ENCODE results near the gene SCEL.

Gene SCEL

DNA sequence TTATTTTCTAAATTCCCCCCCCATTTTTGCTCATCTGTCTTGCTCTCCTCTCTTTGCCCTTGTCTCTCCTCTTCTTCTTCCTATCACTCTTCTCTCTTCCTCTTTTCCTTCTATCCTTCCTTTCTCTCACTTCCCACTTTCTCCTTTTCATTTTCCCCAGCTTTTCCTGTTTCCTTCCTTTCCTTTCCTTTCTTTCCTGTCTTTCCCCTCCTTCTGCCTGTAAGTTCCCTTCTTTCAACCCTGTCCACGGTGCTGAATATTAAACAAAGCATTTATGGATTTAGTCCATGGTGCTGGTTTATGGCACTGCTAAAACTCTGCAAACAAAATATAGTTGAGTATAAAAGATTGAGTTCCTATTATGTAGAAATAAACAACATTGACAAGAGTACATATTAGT, 27.6 kb downstream of the SCEL start:
- Histone ChIP-seq H3K9me3 (ENCODE audit: control insufficient read depth, insufficient read depth, low read length) (no peaks in the 10 kb centered on the region), H3K36me3 (ENCODE audit: control insufficient read depth, insufficient read depth, low read length) (no peaks in the 10 kb centered on the region), H3K4me1 (ENCODE audit: control insufficient read depth, insufficient read depth, low read length) (no peaks in the 10 kb centered on the region), H3K27me3 (ENCODE audit: control insufficient read depth, insufficient read depth, low read length) (no peaks in the 10 kb centered on the region), H3K27ac (ENCODE audit: low read depth, low read length) (no peak overlapping the region), H3K4me3 (ENCODE audit: low read depth, low read length) (no peak overlapping the region), H3K9ac (ENCODE audit: low read depth, low read length) (no peak overlapping the region)

DNA sequence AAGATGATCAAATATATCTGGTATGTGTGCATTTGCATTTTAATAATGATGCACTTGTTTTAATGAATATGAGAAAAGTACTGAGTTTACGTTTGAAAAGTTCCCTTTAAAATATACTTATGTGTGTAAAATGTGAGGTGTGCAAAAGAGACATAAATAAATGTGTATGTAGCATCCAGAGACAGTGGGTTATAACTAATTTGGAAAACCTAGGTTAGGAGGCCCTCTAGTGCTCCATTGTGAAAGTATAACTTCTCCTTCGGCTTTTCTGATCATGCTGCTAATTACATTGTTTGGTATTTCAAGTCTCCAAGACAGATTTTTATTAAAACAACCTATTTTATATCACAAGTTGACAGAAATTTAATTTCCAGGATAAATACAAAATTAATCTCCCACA, 30.1 kb downstream of the SCEL start:
- H3K4me1 ChIP-seq (ENCODE audit: control insufficient read depth, insufficient read depth, low read length), result no peaks in the 10 kb centered on the region
- H3K27me3 ChIP-seq (ENCODE audit: control insufficient read depth, insufficient read depth, low read length), result no peaks in the 10 kb centered on the region
- H3K9me3 ChIP-seq (ENCODE audit: control insufficient read depth, insufficient read depth, low read length), result no peaks in the 10 kb centered on the region
- no peak overlapping the region for H3K9ac ChIP-seq (ENCODE audit: low read depth, low read length)
- no peak overlapping the region for H3K27ac ChIP-seq (ENCODE audit: low read depth, low read length)
- H3K36me3 ChIP-seq (ENCODE audit: control insufficient read depth, insufficient read depth, low read length), result no peaks in the 10 kb centered on the region
- H3K4me3 ChIP-seq (ENCODE audit: low read depth, low read length), result no peak overlapping the region

DNA sequence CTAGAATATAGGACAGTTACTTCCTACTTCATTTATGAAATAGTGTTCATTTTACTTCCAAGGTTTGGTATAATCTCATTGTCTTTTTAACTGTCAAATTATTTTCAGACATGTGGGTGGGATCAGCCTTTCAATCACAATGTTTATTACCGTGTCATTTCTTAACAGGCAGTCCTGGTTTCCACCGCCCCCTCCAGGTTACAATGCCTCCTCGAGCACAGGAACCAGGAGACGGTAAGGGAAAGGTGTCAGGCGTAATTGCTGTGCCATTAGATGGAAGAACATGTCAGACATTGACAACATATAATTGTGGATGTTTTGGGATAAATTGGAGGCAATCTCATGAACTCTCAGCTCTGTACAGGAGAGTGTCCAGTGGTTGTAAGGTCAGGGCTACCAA, 36.5 kb downstream of the SCEL start:
- Histone ChIP-seq H3K27me3 (ENCODE audit: control insufficient read depth, insufficient read depth, low read length) (no peaks in the 10 kb centered on the region), H3K4me3 (ENCODE audit: low read depth, low read length) (no peak overlapping the region), H3K4me1 (ENCODE audit: control insufficient read depth, insufficient read depth, low read length) (no peaks in the 10 kb centered on the region), H3K27ac (ENCODE audit: low read depth, low read length) (no peak overlapping the region), H3K9ac (ENCODE audit: low read depth, low read length) (no peak overlapping the region), H3K9me3 (ENCODE audit: control insufficient read depth, insufficient read depth, low read length) (no peaks in the 10 kb centered on the region), H3K36me3 (ENCODE audit: control insufficient read depth, insufficient read depth, low read length) (no peaks in the 10 kb centered on the region)

DNA sequence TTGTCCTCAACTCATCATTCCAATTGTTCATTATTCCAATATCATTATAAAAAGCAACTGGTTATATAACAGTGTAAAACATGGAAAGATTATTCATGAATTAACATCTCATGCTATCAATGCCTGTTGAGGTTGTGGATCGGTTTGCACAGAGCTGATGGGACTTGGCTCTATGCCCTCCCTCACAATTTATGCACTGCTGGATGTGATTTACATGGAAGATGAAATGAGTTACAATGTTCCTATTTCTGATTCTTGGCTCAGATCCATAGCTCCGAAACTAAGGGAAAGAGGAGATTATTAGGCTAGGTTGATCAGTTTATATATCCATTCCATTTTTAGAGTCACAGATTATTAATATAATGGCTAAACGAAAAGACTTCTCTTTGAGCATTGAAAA, 38.6 kb downstream of the SCEL start:
- Histone ChIP-seq H3K4me3 (ENCODE audit: low read depth, low read length) (no peak overlapping the region), H3K4me1 (ENCODE audit: control insufficient read depth, insufficient read depth, low read length) (no peaks in the 10 kb centered on the region), H3K9me3 (ENCODE audit: control insufficient read depth, insufficient read depth, low read length) (no peaks in the 10 kb centered on the region), H3K27me3 (ENCODE audit: control insufficient read depth, insufficient read depth, low read length) (no peaks in the 10 kb centered on the region), H3K27ac (ENCODE audit: low read depth, low read length) (no peak overlapping the region), H3K36me3 (ENCODE audit: control insufficient read depth, insufficient read depth, low read length) (no peaks in the 10 kb centered on the region), H3K9ac (ENCODE audit: low read depth, low read length) (no peak overlapping the region)

DNA sequence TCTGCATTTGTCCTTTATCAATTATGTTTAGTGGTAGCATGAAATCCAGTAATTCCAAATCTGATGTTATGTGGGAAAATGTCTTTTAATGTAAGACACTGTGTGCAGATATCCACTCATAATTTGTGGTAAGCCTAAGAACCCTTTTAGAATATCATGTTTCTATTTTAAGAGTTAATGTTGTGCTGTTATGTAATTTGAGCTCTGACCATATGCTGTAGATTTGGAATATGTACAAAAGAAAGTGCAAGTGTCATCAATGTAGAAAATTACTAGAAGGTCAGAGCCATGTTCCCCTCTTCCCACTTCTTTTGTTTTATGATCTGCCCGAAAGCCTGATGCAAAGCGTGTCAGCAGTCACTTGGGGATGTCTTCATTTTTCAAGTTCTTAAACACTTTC, 44.5 kb downstream of the SCEL start:
- H3K4me1 ChIP-seq (ENCODE audit: control insufficient read depth, insufficient read depth, low read length), result no peaks in the 10 kb centered on the region
- no peaks in the 10 kb centered on the region for H3K27me3 ChIP-seq (ENCODE audit: control insufficient read depth, insufficient read depth, low read length)

DNA sequence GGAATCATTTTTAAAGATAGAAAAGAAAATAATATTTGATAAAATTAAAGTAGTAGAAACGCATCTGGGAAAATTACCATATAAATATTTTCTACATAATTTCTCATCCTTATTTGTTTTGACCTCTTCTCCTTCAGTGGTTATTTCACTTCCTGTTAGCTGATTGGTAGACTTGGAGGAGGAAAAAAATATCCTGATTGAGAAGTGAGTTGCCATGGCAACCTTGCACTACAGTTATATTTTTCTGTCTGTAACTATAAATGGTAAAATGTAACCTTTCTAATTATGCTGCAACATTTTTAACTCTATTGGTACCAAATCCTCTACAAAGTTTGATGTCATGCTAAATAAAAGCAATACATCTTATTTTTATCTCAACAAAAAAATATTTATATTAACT, 45.2 kb downstream of the SCEL start:
- Histone ChIP-seq H3K36me3 (ENCODE audit: control insufficient read depth, insufficient read depth, low read length) (no peaks in the 10 kb centered on the region), H3K9me3 (ENCODE audit: control insufficient read depth, insufficient read depth, low read length) (no peaks in the 10 kb centered on the region), H3K4me1 (ENCODE audit: control insufficient read depth, insufficient read depth, low read length) (no peaks in the 10 kb centered on the region), H3K27me3 (ENCODE audit: control insufficient read depth, insufficient read depth, low read length) (no peaks in the 10 kb centered on the region), H3K27ac (ENCODE audit: low read depth, low read length) (no peak overlapping the region), H3K9ac (ENCODE audit: low read depth, low read length) (no peak overlapping the region), H3K4me3 (ENCODE audit: low read depth, low read length) (no peak overlapping the region)

More for the DNA sequence above, 44.5 kb downstream of the SCEL start:
- no peaks in the 10 kb centered on the region for H3K9me3 ChIP-seq (ENCODE audit: control insufficient read depth, insufficient read depth, low read length)
- no peak overlapping the region for H3K9ac ChIP-seq (ENCODE audit: low read depth, low read length)
- no peaks in the 10 kb centered on the region for H3K36me3 ChIP-seq (ENCODE audit: control insufficient read depth, insufficient read depth, low read length)
- H3K4me3 ChIP-seq (ENCODE audit: low read depth, low read length), result no peak overlapping the region
- H3K27ac ChIP-seq (ENCODE audit: low read depth, low read length), result no peak overlapping the region

DNA sequence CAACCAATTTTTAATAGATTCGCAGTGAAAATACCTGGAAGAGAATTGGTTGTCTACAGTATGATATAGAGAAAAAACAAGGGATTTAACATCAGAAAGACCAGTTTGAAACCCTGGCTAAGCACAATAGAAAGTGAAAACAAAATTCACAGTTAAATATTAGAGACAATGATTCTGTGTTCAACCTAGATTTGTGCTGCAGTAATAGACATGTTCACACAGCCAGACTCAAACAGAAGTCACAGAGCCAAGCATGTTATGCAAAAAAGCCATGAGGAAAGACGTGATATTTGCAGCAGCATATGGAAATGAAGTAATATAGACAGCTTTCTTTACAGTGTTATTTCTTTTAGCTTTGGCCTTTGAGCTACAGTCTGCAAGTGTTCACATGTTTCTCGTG, 48.1 kb downstream of the SCEL start:
- no peaks in the 10 kb centered on the region for H3K4me1 ChIP-seq (ENCODE audit: control insufficient read depth, insufficient read depth, low read length)
- no peak overlapping the region for H3K9ac ChIP-seq (ENCODE audit: low read depth, low read length)
- no peak overlapping the region for H3K27ac ChIP-seq (ENCODE audit: low read depth, low read length)
- H3K9me3 ChIP-seq (ENCODE audit: control insufficient read depth, insufficient read depth, low read length), result no peaks in the 10 kb centered on the region
- no peaks in the 10 kb centered on the region for H3K36me3 ChIP-seq (ENCODE audit: control insufficient read depth, insufficient read depth, low read length)
- no peaks in the 10 kb centered on the region for H3K27me3 ChIP-seq (ENCODE audit: control insufficient read depth, insufficient read depth, low read length)
- no peak overlapping the region for H3K4me3 ChIP-seq (ENCODE audit: low read depth, low read length)

DNA sequence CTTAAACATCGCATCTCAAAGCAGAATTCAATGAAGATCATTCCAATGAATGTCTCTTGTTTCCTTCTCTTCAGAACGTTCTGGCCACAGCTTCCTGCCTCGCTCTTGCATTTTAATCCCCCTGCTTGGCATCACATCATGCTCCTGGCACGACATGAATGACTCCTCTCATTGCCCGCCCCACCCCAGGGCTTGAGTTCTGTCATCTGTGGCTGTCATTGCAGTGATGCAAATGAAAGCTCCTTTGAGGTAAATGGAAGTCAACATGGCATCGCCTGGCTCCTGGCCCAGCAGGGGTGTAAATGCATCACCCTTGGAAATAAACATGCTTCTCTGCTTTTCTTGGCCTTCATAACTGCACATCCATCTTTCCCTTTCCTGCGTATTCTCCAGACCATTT, 48.6 kb downstream of the SCEL start:
- Histone ChIP-seq H3K9ac (ENCODE audit: low read depth, low read length) (no peak overlapping the region), H3K9me3 (ENCODE audit: control insufficient read depth, insufficient read depth, low read length) (no peaks in the 10 kb centered on the region), H3K4me3 (ENCODE audit: low read depth, low read length) (no peak overlapping the region), H3K27me3 (ENCODE audit: control insufficient read depth, insufficient read depth, low read length) (no peaks in the 10 kb centered on the region), H3K36me3 (ENCODE audit: control insufficient read depth, insufficient read depth, low read length) (no peaks in the 10 kb centered on the region), H3K4me1 (ENCODE audit: control insufficient read depth, insufficient read depth, low read length) (no peaks in the 10 kb centered on the region), H3K27ac (ENCODE audit: low read depth, low read length) (no peak overlapping the region)

DNA sequence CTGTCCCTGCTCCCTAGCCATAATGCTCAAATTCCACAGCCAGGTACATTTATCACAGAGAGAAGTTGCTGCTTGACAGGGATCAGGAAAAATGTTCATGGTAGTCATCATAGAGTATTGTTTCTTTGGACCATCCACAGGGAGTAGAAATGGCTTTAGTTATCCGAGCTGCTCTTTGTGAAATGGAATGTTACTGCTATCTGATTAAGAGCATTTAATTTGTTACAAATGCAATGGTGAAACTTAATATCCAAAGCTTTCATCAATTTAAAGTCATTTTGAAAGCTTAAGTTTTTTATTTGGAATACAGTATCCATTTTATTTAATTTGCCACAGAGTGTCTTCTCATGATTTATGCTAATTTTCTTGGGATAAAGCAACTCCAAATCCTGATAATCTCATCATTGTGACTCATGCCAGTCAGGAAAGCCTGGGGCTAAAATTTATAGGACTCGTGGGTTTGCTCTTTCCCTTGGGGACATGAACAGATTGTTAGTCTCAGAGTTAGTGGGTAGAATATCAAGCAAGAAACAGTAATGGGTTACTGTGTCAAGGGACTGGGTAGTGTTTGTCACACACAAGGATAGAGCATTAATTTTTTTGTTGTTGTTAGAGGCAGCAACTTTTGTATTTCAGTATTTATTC, 59.8 kb downstream of the SCEL start:
- no peaks in the 10 kb centered on the region for H3K27me3 ChIP-seq (ENCODE audit: control insufficient read depth, insufficient read depth, low read length)
- peaks cover 4% of the 10 kb centered on the region; the same call in 1 of the 2 replicates for H3K4me1 ChIP-seq (ENCODE audit: control insufficient read depth, insufficient read depth, low read length)
- H3K27ac ChIP-seq (ENCODE audit: low read depth, low read length), result no peak overlapping the region
- H3K36me3 ChIP-seq (ENCODE audit: control insufficient read depth, insufficient read depth, low read length), result no peaks in the 10 kb centered on the region
- no peak overlapping the region for H3K4me3 ChIP-seq (ENCODE audit: low read depth, low read length)
- no peaks in the 10 kb centered on the region for H3K9me3 ChIP-seq (ENCODE audit: control insufficient read depth, insufficient read depth, low read length)
- no peak overlapping the region for H3K9ac ChIP-seq (ENCODE audit: low read depth, low read length)

DNA sequence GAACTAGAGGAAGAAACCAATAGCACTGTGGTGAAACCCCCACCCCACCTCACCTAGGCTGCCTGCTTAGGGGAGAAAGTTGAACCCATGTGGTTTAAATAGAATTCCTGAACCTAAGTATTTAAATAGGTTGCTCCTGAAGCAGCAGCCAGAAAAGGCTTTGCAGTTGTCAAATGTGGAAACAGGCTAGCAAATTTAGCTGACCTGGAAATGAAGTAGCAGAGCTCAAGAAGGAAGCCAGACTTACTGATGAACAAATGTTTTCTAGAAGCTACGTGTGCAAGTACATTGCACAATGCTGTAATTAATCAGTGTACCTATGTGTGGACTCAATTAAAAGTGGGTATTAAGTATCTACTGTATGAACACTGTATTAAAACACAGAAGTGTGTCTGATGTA, 61.3 kb downstream of the SCEL start:
- no peaks in the 10 kb centered on the region for H3K36me3 ChIP-seq (ENCODE audit: control insufficient read depth, insufficient read depth, low read length)
- H3K4me1 ChIP-seq (ENCODE audit: control insufficient read depth, insufficient read depth, low read length), result peaks cover 4% of the 10 kb centered on the region; the same call in 1 of the 2 replicates
- no peak overlapping the region for H3K9ac ChIP-seq (ENCODE audit: low read depth, low read length)
- no peak overlapping the region for H3K27ac ChIP-seq (ENCODE audit: low read depth, low read length)
- H3K9me3 ChIP-seq (ENCODE audit: control insufficient read depth, insufficient read depth, low read length), result no peaks in the 10 kb centered on the region
- no peak overlapping the region for H3K4me3 ChIP-seq (ENCODE audit: low read depth, low read length)
- H3K27me3 ChIP-seq (ENCODE audit: control insufficient read depth, insufficient read depth, low read length), result no peaks in the 10 kb centered on the region

DNA sequence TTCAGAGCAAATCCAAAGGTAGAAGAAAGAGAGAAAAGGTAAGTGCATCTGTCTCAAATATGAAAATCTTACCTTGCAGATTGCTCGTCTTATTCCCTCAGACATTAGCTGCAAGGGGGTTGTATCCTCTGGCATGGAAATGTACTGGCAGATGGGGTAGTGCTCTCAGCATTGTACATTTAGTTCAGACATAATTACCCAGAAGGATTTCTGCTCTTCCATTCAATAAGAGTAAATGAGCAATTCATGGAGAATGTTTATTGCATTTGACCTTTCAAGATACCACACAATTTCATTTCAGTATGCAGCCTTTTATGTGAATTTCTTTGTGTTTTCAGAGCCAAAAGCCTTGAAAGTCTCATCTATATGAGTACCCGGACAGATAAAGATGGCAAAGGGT, 63.8 kb downstream of the SCEL start:
- Histone ChIP-seq H3K4me1 (ENCODE audit: control insufficient read depth, insufficient read depth, low read length) (peaks cover 4% of the 10 kb centered on the region; the same call in 1 of the 2 replicates), H3K9me3 (ENCODE audit: control insufficient read depth, insufficient read depth, low read length) (no peaks in the 10 kb centered on the region), H3K9ac (ENCODE audit: low read depth, low read length) (no peak overlapping the region), H3K36me3 (ENCODE audit: control insufficient read depth, insufficient read depth, low read length) (no peaks in the 10 kb centered on the region), H3K27me3 (ENCODE audit: control insufficient read depth, insufficient read depth, low read length) (no peaks in the 10 kb centered on the region), H3K27ac (ENCODE audit: low read depth, low read length) (no peak overlapping the region), H3K4me3 (ENCODE audit: low read depth, low read length) (no peak overlapping the region)

DNA sequence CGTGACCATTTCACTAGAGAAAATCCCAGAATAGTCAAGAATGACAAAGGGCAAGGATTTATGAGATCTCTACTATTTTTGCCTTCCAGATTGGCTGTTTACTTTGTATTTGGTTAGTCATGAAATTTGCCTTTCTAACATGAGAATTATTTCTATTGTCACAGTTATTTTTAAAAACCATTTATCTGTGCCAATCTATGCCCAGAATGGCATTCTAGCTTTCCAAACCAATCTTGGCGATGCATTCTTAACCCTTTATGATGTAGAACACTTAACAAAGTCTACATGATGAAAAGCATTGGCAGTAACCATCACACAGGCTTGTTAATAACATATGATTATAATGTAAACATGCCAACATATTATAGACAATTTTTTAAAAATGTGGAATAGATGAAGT, 65.2 kb downstream of the SCEL start:
- Histone ChIP-seq H3K27ac (ENCODE audit: low read depth, low read length) (no peak overlapping the region), H3K4me1 (ENCODE audit: control insufficient read depth, insufficient read depth, low read length) (peaks cover 4% of the 10 kb centered on the region; the same call in 1 of the 2 replicates), H3K27me3 (ENCODE audit: control insufficient read depth, insufficient read depth, low read length) (no peaks in the 10 kb centered on the region), H3K9ac (ENCODE audit: low read depth, low read length) (no peak overlapping the region), H3K36me3 (ENCODE audit: control insufficient read depth, insufficient read depth, low read length) (no peaks in the 10 kb centered on the region), H3K4me3 (ENCODE audit: low read depth, low read length) (no peak overlapping the region), H3K9me3 (ENCODE audit: control insufficient read depth, insufficient read depth, low read length) (no peaks in the 10 kb centered on the region)
